SK-N-DZ (cell line): ENCODE data around the gene MAFF.
"Not testable (repeated sequence)": the region's sequence is repeated elsewhere in the genome, so short reads cannot be mapped to it uniquely, and the experiment has no call there.

Experiments used
- DNase-seq: peaks from one replicate; pipeline ENCODE4 v3.0.0-alpha.2; 2015; ENCODE audit warnings: low spot score

Gene MAFF

DNA sequence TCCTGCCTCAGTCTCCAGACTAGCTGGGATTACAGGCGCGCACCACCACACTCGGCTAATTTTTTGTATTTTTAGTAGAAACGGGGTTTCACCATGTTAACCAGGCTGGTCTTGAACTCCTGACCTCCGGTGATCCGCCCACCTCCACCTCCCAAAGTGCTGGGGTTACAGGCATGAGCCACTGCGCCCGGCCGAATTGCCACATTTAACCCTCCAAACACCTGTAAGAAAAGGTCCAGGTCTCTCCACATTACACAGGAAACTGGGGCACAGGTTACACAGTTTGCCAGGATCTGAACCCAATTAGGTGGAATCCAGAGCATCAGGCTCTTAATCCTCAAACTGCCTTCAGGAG, 24.2 kb upstream of the MAFF start:
- DNase-seq = not testable (repeated sequence)

DNA sequence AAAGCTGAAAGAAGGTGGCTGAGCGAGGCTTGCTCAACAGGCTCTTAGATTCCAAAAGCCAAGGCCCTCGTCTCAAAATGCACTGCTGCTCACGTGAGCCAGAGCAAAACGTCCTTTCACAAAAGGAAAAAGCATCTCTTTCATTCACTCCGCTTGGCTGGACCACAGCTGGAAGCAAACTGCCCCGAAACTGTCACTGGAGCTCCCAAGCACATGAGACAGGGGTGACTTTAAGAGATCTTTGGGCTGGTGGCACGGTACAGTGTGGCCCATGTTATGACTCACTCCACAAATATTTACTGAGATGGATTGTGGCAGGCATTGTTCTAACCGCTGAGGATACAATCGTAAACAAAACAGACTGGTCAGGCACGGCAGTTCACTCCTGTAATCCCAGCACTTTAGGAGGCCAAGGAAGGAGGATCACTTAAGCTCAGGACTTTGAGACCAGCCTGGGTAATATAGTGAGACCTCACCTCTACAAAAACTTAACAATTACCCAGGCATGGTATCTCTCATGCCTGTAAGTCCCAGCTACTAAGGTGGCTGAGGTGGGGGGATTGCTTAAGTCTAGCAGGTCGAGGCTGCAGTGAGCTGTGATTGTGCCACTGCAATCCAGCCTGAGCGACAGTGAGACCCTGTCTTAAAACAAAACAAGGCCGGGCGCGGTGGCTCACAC, 23.7 kb upstream of the MAFF start:
- no peak for DNase-seq

DNA sequence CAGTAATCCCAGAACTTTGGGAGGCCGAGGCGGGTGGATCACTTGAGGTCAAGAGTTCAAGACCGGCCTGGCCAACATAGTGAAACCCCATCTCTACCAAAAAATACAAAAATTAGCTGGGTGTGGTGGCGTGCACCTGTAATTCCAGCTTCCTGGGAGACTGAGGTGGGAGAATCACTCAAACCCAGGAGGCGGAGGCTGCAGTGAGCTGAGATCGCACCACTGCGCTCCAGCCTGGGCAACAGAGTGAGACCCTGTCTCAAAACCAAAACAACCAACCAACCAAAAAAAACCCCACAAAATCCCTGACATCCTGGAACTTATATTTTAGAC, 23.2 kb upstream of the MAFF start:
- DNase-seq = not testable (repeated sequence)

DNA sequence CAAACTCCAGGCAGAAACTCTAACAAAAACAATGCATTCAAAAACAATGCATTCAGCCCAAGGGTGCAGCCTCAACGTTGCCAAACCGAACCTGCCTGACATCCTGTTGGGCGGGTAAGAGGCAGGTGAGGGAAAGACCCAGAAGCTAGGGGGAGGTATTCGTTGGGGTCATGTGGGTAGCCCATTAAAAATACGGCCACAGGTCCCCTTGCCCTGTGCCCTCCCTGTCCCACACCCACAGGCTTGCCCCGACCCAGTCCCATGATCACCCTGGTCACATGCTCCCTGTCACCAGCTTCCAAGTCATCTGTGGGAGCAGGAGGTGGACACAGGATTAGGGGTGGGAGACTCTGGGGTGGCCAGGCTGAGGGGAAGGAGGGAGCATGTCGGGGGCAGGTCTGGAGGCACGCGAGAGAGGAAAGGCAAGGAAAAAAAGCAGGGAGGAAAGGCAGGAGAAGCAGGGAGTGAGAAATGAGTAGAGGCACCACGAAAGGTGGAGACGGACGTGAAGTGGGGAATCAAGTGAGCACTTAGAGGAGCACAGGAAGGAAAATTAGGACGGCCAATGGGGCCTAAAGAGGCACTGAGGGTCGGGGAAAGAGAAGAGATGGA, 20.8 kb upstream of the MAFF start:
- no peak for DNase-seq

DNA sequence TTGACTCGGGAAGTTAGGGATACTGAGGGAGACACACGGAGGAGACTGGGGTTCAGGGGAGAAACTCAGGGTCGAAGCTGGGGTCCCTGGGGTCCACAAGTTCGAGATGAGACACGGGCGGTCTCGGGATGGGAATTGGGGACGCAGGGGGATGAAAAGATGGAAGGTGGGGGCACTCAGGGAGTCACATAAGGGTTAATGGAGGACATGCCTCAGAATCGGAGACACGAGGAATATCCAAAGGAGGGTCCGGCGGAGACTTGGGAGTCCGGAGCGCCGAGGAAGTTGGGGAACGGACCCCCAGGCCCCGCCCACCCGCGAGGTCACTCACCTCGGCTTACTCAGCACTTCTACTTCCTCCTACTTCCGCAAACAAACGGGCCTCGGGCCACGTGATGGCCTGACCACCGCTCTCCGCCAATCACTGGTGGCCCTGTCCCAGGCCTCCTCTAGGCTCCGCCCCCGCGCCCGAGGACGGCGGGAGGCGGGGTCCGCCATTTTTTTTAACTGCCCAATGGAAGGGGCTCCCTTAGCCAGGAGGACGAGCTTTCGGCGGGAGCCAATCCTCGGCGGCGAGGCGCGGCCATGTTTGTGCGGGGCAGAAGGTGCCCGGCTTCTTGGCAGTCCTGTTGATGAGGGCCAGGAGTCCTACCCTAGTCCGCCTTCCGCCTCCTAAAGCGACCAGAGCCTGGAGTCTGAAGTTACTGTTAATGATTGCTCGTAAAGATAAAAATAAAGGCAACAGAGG, 20.2 kb upstream of the MAFF start, which contains the start of gene PLA2G6:
TSS of gene PLA2G6 (minus strand) at position 378 of the 748 bp plus-strand sequence. CDS start 12,404 bp downstream, outside the sequence.
- DNase-seq = peak; percentile 99

DNA sequence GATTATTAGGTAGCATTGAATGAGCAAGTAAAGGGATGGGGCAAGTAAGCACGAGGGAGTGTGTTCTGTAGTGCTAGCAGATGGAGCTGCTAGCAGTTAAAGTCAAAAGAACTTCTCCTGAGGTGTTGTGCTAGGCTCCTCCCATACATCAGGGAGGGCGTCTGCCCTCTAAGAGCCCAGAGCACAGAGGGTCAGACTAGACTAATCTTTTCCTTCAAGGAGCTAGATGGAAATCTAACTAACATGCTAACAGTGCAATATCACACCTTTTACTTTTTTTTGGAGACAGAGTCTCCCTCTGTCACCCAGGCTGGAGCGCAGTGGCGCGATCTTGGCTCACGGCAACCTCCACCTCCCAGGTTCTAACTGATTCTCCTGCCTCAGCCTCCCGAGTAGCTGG, 17.0 kb upstream of the MAFF start:
- DNase-seq = no peak

DNA sequence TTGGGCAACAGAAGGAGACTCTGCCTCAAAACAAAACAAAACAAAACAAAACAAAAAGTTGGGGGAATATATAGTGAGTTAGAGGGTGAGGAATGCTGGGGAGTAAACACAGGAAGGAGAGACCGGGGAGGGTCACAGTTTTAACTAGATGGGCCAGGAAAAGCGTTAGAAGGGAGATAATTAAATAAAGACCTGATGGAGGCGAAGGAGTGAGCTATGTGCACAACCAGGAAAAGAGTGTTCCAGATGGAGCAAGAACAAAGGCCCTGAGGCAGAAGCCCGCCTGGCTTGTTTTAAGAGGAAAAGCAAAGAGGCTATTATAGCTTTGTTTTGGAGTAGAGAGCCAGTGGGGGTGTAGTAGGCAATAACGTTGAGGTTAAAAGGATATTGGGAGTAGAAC, 15.4 kb upstream of the MAFF start:
- DNase-seq = no peak

DNA sequence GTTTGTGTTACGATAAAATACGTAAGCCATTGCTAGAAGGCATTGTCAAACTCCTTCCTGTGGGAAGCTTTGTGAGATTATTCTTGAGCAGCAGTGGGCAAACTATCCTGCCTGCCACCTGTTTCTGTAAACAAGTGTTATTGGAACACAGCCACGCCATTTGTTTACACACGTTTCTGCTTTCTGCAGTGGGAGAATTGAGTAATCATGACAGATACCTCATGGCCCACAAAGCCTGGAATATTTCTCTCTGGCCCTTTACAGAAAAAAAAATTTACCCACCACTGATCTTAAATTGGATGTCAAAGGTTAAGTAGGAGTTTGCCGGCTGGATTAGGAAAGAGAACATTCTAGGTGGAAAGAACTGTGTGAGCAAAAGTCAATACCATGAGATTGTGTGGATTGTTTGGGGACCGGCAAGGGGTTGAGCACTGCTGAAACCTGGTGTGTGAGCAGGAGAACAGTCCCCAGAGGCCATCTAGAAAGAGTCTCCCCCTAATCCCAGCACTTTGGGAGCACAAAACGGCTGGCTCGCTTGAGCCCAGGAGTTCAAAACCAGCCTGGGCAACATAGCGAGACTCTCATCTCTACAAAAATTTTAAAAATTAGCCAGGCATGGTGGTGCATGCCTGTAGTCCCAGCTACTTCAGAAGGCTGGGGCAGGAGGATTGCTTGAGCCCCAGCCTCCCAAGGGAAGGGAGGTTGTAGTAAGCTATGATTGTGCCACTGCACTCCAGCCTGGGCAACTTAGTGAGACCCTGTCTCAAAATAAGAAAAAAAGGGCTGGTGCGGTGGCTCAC, 14.2 kb upstream of the MAFF start:
- no peak for DNase-seq

DNA sequence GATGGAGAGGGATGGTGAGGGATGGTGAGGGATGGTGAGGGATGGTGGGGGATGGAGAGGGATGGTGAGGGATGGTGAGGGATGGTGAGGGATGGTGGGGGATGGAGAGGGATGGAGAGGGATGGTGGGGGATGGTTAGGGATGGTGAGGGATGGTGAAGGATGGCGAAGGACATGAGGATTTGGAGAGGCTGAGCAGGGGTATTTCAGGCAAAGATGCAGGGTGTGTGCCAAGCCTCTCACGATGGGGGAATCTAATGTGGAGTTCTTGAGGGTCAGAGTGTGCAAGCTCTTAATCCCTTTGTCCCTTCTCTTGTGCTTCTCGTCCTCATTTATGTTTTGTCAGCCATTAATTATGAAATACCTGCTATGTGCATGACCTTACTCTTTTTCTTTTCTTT, 12.7 kb upstream of the MAFF start:
- no peak for DNase-seq

DNA sequence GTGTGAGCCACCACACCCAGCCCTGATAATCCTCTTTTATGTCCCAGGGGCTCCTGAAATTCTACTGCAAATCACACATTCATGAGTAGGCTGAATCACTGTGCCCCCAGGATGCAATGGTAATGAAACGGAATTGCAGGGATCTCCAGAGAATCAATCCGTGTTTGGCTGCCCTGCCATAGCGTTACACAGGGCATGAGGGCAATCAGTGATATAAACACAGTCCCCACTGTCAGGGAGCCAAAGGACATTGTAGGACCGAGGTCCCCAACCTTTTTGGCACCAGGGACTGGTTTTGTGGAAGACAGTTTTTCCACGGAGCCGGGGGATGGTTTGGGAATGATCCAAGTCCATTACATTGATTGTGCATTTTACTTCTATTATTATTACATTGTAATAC, 11.2 kb upstream of the MAFF start:
- no peak for DNase-seq

DNA sequence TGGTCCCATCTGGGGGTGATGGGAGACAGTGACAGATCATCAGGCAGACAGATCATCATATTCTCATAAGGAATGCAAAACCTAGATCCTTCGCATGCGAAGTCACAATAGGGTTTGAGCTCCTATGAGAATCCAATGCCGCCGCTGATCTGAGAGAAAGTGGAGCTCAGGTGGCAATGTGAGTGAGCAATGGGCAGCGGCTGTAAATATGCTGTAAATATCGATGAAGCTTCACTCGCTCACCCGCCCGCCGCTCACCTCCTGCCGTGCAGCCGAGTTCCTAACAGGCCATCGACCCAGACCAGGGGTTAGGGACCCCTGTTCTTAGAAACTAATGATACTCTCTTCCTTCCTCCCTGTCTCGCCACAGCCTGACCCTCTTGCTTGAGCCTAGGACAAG, 10.7 kb upstream of the MAFF start:
- DNase-seq = no peak

DNA sequence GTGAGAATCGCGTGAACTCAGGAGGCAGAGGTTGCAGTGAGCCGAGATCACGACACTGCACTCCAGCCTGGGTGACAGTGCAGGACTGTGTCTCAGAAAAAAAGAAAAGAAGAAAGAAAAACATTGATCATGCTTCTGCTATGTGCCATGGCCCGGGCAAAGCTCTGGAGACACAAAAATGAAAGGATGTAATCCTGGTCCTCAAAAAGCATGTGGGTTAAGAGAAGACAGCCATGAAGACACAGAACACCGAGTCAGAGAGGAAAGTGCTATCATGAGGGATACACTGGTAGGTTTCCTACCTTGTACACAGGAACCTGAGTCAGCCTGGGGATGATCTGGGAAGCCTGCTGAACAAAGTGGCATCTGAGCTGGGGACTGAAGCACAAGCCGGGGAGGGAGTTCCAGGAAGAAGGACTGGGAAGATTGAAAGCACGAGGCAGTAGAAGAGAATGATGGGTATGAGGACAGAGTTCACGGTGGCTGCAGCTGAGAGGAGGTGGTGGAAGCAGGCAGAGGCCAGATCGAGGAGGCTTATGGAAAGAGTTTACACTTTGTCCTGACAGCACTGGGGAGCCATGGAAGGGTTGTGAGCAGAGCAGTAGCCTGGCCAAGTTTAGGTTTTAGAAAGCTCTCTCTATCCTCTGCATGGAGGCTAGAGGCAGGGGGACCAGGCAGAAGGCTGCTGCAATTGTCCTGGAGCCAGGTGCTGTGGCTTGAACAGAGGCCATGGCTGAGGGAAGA, 9.9 kb upstream of the MAFF start:
- no peak for DNase-seq

DNA sequence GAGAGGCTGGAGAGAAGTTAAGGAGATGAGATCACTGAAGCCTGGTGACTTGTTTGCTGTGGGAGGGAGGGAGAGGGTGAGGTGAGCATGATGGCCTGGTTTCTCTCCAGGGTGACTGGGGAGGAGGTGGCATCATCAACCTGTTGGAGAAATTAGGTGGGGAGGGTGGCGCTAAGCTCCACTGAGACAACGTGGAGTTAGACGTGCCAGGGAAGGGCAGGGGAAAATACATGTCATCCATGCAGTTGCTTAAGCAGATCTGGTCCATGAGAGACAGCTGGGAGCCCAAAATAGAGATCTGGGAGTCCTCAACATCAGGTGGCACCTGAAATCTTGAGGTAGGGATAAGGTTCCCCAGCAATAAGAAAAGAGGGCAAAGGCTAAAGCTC, 9.3 kb upstream of the MAFF start:
- no peak for DNase-seq

DNA sequence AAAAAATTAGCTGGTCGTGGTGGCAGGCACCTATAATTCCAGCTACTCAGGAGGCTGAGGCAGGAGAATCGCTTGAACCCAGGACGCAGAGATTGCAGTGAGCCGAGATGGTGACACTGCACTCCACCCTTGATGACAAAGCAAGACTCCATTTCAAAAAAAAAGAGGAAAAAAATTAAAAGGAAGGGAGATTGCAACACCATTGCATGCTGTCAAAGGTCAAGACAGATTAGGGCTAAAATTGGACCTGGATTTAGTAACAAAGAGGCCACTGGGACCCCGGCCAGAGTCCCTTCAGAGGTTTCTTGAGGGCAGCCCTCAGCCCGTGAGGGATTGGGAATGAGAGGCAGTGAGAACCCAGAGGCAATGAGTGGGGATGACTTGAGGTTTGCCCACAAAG, 8.2 kb upstream of the MAFF start:
- DNase-seq = no peak

DNA sequence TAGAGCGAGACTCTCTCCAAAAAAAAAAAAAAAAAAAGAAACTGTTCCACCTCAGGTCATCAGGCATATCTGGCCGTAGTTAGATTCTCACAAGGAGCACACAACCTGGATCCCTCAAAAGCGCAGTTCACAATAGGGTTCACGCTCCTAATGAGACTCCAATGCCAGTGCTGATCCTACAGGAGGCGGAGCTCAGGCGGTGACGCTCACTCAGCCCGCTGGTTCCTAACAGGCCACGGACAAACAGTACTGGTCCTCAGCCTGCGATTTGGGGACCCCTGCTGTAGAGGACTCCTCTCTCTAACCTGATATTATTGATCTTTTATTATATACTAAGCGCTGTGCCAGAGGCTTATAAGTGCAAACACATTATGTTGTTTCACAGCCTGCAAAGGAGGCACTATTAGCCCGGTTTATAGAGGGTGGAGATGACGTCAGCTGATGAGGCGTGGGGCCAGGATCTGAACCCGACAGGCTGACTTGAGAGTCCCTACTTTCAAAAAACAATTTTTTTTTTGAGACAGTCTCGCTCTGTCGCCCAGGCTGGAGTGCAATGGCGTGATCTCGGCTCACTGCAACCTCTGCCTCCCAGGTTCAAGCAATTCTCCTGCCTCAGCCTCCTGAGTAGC, 4.9 kb upstream of the MAFF start:
- no peak for DNase-seq

DNA sequence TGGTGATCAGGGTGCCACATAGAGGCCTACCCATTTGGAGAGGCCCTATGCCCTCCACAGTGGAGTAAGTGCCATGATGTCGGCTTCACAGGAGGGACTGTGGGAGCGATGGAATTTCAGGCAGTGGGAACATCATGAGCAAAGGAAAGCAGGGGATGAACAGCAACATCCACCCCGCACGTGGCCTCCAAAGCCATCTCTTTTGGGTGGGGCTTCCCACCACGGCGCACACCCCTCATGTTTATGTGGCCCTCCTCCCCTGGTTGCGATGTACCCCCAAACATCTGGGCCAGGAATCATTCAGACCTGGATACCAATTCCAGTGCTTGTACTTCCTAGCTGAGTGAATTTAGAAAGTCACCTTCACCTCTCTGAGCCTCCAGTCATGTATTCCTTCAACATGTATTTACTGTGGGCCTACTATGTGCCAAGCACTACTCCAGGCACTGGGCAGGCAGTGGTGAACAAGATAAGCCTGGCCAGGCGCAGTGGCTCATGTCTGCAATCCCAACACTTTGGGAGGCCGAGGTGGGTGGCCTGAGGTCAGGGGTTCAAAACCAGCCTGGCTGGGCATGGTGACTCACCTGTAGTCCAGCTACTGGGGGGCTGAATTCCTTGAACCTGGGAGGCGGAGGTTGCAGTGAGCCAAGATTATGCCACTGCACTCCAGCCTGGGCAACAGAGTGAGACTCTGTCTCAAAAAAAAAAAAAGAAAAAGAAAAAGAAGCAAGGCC, 1.8 kb upstream of the MAFF start:
- no peak for DNase-seq

DNA sequence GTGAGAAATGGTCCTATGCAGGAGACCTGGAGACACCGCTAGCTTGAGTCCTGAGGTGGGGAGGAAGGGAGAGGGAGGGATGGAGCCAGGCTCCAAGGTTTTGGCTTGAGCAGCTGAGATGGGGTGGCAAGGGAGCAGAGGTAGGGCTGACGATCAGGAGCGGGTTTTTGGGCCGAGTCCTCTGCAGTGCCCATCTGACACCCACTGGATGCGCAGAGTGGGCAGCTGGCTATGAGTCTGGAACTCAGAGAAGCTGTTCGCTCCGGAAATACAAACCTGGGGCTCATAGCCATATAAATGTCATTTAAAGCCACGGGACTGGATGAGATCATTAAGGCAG, 453 bp upstream of the MAFF start:
- no peak for DNase-seq

DNA sequence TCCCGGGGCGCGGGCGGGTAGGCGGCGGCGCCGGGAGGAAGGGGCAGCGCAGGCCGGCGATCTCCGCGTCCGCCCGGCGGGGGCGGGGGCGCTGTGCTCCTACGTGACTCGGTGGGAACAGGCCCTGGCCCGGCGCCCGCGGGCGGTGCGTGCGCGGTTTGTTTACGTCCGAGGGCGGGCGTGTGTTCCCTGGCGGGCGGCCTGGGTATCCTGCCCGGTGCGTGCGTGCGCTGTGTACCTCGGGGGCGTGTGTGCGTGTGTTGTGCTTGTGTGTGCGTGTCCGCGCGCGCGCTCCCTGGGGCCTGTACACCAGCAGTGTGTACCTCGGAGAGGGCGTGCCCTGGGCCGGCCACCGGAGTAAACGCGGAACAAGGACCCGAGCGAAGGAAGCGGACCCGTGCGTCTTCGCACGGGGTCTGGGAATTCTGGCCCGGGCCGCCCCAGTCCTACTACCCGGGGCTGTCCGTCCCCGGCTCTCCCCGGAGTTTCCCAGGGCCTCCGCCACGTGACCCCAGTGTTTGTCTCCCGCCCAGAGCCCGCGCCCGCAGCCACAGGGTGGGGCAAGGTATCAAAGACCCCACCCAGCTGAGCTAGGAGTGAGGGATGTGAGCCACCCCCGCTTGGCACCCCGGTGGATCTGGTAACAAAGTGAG, 769 bp downstream of the MAFF start:
- DNase-seq = peak; percentile 49

DNA sequence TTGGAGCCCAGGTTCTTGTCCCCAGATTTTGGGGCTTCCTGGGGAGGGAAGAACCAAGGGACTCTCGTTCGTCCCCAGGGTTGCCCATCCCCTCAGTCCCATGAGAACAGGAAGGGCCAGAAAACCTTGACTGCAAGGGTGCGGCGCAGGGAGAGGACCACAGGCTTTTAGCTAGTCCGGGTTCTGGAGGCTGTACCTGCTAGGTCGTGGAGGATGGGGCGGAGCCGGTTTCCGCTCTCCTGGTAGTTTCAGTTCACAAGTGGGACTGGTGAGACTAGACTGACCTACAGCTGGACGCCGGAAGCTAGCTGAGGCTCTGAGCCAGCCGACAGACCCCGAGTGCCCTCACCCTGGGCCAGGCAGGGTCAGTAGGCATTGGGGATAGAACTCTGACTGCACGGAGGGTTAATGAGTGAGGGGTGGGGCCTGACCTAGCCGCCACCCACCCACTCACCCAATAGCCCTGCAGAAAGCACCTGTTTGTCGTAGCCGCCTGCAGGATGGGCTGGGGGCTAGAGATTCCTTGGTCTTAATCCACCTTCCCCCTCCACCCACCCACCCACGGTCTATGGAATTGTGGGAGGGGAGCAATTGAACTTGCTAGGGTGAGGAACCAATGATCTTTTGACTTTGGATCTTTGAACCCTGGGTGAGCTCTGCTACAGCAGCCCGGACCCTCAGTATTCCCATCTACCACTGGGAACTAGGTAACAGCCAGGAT, 1.5 kb downstream of the MAFF start:
- no peak for DNase-seq
